GM15510 (cell line): ENCODE data around the gene NLRC5.

Experiments used
- POLR2A ChIP-seq: IDR thresholded peaks from 3 replicates; pipeline ENCODE4 v1.6.1; 2011; ENCODE audit warnings: borderline replicate concordance; ENCODE audit not compliant: insufficient read length; ENCODE audit errors: extremely low read depth

NLRC5 gene

DNA sequence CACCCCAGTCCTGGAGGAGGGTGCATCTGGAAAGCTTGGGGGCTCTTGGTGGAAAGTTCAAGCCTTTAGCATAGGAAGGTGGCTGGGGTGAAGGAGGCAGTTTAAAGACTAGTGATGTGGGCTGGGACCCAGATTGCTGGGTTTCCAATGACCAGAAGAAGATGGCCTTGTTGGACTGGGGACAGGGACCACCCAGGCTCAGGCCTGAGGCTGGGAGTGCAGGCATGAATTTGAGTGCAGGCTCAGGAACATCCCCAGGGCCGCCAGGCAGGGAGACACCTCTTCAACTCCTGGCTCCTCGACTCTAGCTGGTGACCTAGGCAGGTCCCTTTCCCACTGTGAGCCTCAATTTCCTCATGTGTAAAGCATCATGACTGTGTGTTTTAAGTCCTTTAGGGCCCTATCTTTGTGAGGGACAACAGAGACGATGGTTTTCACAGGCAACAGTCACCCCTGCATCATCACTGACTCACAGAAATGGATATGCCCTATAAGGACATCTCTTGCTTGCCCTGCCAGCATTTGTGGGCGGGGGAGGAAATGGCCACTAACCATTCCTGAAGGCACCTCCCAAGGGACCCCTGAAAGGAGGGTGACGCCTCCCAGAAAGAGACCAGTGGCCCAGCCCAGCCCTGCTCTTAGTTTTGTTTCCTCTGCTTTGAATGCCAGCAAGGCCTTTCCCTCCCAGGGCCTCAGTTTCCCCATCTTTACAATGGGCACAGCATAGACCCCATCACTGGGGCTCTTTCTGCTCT is 11.1 kb downstream of the NLRC5 start:
- peak; percentile 28 for TF ChIP-seq POLR2A

DNA sequence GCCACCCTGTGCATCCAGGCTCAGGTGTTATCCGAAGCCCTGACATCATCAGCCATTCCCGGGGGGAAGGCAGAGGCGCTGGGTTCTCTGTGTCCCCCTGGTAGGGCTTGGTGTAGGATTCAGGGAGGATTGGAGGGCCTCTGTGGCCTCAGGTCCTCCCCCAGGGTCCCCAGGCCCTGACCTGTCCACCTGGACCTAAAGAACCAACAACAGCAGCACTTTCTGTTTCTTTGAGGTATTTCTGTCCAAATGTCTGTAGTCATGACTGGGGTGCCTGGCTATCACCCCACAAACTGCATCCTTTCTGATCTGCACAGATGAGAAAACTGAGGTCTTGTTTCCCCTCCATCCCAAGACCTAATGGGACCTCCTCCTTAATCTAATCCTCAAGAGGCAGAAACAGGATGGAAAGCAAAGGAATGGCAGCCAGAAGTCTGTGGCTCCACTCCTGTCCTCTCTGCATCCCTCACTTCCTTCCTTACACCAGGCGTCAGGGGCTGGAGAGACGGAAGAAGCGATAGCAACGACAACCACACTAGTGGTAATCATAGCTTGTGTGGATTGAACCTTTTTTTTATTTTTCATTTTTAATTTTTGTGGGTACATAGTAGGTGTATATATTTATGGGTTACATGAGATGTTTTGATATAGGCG is 11.8 kb downstream of the NLRC5 start:
- TF ChIP-seq POLR2A, result no peak

DNA sequence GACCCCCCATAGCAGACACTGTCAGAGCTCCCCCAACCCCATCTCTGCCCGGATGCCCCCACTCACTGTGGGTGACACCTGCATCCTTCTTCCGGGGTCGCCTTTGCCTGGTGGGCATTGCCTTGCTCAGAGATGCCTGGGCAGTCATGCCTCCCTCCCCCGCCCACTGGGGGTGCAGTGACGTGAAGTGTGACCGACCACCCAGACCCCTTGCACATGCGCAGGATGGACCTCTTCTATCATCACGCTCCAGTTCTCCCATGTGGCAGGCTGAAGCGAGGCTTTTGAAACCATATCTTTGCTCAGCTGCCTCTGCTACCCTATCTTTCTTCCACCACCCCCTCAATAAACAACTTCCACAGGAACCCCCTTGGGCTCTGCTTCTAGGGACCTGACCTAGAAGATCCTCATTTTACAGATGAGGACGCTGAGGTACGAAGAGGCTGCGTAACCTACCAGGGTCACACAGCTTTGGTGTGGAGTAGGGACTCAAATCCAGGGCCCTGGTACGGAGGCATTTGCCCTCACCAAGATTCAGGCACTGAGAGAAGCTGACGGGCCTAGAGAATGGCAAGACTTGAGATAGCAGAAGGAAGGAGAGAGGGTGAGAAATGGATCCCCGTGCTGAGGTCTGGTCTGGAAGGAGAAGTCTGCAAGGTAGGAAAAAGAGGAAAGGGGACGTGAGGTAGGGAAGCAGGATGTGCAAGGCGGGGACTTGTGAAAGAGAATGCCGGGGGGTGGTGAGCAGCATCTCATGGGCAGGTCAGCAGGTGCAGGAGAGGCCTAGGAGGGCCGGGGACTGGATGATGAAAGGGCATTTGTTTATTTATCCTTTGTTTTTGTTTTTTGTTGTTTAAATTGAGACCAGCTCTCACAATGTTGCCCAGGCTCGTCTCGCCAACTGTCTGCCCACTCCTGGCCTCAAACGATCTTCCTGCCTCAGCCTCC is 14.4 kb downstream of the NLRC5 start:
- no peak for TF ChIP-seq POLR2A

DNA sequence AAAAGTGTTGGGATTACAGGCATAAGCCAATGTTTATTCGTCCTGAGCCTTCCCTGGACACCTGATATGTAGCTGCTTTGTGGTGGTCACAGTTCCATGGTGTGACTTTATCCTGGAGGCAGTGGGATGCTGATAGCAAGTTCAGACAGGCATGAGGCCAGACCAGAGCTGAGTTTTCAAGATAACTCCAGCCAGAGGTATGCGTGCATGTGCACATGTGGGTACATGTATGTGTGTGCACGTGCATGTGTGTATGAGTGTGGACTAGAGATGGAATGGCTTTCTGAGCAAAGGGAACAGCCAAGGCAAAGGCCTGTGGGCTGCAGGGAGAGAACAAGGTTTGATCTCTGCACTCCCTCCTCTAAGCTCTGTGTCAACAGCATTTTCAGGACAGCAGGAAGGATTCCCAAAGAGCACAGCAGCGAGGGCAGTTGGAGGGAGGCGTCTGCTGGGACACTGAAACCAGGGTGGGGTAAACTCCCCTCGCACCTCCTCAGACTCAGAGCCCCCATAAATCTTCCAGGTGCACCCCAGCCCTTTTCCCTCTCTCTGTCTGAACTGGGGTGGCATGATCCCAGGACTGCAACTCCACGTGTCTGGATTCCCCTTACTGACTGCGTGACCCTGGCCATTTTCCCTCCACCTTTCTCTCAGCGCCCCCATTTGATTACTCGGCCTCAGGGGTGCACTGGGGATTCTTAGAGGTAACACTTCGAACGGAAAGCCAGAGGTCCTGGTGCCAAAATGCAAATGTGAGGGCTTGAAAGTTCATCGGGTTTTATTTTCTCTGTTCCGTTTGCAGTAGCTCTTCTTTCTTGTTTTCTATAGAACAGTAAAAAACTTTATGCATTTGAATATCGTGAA is 15.3 kb downstream of the NLRC5 start:
- no peak for TF ChIP-seq POLR2A

DNA sequence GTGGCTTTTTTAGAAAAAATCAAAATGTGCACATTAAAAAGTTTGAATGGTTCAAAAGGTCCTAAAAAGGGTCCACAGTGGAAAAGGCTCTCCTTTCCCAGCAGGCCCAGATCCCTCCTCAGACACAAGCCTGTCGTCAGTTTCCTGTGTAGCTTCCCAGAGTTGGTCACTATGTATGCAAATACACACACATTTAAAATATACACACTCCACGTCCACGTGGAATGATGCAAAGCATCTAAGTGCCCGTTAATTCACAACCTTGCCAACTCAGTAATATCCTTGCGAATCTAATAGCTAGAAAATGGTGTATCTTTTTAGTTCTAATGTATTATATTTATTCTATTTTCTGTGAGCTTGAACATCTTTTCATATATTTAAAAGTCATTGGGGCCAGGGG is 17.7 kb downstream of the NLRC5 start:
- no peak for TF ChIP-seq POLR2A

DNA sequence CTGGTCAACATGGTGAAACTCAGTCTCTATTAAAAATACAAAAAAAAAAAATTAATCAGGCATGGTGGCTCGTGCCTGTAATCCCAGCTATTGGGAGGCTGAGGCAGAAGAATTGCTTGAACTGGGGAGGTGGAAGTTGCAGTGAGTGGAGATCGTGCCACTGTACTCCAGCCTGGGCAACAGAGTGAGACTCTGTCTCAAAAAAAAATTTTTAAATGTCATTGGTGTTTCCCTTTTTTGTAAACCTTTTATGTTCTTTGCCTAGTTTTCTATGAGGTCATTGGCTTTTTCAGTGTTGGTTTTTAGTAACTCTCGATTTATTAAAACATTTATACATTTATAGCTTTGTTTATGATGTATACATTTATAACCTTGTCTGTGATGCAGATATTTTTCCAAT is 18.2 kb downstream of the NLRC5 start:
- no peak for TF ChIP-seq POLR2A

DNA sequence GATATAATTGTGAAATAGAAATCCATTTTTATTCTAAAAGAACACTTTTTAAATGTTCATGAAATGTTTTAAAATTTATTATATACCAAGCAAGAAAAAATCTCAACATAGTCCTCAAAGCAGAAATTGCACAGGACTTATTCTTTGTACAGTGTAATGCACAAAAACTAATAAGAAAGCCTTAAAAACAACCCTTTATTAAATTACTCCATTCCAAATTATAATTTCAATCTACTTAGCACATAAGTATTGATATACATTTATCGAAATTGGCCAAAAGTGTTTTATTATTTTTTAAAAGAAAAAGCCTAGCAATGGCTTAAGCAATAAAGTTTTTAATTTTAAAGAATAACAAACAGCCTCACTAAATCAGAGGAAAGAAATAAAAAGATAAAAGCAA is 19.1 kb downstream of the NLRC5 start:
- TF ChIP-seq POLR2A, result no peak

DNA sequence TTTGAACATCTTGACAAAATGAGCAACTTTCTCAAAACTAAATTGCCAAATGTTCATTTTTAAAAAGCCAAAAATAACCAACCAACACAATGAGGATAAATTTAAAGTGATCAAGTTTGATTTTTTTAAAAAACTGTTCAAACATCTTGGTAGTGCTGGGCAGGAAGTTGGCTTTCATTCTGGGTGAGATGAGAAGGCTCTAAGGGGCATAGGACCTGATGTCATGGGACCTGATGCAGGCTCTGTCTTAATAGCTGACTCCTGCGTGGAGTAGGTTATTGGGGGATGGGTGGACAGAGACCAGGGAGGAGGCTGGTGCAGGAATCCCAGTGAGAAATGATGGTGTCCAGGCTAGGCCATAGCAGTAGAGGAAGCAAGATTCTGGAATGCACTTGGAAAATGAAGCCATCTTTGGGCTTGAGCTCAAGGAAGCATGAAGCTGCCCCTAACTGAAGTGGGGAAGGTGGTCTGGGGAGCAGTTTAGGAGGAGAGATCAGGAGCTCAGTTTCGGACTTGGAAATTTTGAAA is 20.4 kb downstream of the NLRC5 start:
- no peak for TF ChIP-seq POLR2A

DNA sequence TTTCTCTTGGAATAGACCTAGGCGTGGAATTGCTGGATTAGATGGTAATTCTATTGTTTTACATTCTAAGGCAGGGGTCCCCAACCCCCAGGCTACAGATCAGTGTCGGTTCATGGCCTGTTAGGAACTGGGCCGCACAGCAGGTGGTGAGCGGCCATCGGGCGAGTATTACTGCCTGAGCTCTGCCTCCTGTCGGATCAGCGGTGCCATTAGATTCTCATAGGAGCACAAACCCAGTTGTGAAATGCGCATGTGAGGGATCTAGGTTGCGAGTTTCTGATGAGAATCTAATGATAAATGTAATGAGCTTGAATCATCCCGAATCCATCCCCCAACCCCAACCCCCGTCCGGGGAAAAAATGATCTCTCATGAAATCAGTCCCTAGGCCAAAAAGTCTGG is 23.0 kb downstream of the NLRC5 start:
- no peak for TF ChIP-seq POLR2A

DNA sequence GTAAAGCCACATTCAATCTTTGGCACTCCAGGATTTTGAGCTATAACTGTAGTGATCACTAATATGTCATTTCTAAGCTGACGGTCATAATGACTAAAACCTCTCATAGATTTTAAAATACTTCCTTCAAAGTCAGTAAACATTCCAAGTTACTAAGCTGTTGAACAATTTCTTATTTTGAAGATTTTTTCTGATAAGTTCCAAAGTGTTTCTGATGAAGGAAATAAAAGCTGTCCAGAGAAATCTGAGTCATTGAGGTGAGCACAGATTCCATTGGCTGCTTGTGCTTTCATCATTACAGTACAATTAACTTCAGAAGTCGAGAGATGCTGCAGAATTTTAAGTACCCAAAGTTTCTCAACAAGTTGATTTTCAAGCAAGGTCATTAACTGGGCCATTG is 23.9 kb downstream of the NLRC5 start:
- TF ChIP-seq POLR2A, result no peak

DNA sequence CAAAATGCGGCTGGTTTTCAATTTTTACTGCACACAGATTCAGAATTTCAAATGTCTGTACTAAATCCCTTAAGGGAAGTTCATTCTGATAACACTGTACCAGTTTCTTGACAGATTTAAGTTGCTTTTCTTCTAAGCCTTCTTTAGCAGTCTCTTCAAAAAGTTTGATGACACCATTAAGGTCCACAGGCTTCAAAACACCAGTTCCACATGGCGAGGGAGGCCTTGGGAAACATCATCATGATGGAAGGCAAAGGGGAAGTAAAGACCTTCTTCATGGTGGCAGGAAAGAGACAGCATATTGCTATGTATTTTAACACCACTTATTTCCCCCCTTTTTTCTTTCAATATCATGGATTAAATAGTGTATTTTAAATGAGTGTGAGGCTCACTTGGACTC is 24.5 kb downstream of the NLRC5 start:
- TF ChIP-seq POLR2A, result no peak

DNA sequence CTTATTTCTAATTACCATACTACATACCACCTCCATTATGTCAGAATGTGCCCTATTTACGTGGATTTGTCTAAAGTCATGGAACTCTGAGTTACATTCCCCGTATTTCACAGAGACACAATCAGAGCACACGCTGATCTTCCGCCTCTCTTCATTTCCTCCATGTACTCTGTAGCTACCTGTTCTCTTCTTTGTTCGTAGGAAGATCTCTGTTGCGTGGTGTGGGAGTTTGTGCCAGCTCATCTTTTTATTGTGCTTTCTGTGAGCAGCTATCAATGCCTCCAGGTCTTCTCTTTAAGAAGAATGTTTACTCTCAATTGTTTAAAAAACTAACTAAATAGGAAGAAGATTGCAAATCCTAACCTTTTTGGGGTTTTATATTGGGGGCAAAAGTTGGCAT is 26.9 kb downstream of the NLRC5 start:
- no peak for TF ChIP-seq POLR2A

DNA sequence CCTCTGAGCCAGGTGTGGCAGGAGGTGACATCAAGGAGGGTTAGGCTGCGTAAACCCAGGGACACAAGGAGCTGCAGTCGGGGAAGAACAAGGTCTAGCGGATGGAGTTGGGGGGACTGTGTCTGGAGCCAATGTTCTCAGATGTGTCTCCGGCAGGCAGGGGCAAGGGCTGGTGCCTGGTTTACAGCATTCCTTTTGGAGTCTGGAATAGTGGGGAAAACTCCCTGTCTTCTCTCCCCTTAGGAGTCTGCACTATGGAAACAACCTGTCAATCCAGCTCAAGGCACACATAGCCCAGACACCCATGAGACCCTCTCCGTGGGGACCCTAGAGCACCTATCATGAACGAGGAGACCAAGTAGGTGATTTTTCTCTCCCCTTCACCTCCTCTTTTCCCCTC is 27.5 kb downstream of the NLRC5 start:
- no peak for TF ChIP-seq POLR2A

DNA sequence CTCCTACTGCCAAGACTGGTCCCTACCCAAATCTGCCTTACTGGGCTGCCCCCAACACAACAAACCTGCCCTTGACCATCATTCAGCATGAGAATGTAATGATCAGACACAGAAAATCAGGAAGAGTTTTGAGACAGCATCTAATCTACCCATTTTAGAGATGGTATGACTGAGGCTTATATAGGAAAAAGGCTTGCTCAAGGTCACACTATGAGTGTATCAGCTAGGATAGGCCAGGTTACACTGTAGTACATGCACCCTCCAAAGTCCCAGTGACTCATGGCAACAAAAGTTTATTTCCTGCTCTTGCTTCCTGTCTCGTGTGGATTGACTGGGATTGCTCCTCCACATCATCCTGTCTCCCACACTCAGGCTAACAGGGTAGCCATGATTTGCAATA is 27.9 kb downstream of the NLRC5 start:
- TF ChIP-seq POLR2A, result no peak

DNA sequence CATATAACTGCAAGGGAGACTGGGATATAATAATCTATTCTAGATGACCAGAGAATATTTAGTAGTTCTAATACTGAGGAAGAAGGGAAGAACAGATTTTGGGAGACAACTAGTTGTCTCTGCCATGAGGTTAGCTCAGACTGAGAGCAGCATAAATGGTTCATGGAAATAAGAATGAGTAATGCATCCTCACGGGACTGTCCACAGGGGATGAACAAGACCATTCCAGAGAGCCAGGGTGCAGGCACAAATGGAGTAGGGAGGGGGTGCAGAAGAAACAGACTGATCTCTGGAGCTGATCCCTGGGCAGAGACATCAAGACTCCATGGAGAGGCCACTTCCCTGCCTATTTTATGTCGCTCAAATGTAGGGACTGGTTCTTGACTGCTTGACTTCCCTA is 30.4 kb downstream of the NLRC5 start:
- TF ChIP-seq POLR2A, result no peak

DNA sequence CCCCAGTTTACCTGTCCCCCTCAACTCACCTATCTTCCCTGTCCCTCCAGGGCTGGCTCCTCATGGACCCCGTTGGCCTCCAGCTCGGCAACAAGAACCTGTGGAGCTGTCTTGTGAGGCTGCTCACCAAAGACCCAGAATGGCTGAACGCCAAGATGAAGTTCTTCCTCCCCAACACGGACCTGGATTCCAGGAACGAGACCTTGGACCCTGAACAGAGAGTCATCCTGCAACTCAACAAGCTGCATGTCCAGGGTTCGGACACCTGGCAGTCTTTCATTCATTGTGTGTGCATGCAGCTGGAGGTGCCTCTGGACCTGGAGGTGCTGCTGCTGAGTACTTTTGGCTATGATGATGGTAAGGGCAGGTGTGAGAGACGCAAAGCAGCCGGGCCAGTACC is 31.3 kb downstream of the NLRC5 start:
- TF ChIP-seq POLR2A, result no peak
